OCI-LY3 (cell line): ENCODE results near the gene CLEC9A.

Source experiments
- EZH2phosphoT487 ChIP-seq: fragments of 200-600 bp; shearing (Covaris generic); IDR thresholded peaks from 2 replicates; pipeline ENCODE4 v1.6.1; 2018; ENCODE audit warnings: antibody characterized with exemption, mixed run types, low read depth
- TF ChIP-seq, protein P1 (sequence below): fragments of 200-600, 300-600 bp; sonication (generic); IDR thresholded peaks from 2 replicates; pipeline ENCODE4 v1.5.1; 2014; ENCODE audit warnings: antibody characterized with exemption, low read length, low read depth

DNA sequence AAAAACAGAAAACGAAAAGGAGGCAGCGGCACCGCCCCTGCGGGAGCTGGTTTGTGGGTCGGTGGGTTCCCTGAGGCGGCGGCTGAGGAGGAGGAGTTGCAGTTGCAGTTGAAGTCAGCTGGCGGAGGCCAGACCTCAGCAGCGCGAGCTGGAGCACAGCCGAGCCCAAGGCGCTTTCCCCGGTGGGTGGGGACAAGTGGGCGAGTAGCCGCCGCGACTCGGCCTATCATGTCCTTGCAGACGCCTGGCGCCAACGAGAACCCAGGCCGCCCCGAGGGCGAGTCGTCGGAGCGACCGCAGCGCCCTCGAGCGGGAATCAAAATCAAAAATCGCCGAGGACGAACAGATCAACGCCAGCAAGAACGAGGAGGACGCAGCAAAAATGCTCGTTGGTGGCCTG, 81.0 kb downstream of the CLEC9A start:
- TF ChIP-seq, protein P1, sequence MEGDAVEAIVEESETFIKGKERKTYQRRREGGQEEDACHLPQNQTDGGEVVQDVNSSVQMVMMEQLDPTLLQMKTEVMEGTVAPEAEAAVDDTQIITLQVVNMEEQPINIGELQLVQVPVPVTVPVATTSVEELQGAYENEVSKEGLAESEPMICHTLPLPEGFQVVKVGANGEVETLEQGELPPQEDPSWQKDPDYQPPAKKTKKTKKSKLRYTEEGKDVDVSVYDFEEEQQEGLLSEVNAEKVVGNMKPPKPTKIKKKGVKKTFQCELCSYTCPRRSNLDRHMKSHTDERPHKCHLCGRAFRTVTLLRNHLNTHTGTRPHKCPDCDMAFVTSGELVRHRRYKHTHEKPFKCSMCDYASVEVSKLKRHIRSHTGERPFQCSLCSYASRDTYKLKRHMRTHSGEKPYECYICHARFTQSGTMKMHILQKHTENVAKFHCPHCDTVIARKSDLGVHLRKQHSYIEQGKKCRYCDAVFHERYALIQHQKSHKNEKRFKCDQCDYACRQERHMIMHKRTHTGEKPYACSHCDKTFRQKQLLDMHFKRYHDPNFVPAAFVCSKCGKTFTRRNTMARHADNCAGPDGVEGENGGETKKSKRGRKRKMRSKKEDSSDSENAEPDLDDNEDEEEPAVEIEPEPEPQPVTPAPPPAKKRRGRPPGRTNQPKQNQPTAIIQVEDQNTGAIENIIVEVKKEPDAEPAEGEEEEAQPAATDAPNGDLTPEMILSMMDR, result no peak
- TF ChIP-seq EZH2phosphoT487, result no peak
